GM23248 (cell line): Measurements from ENCODE around the gene PPP6R3. TPM values are rescaled to one million over a fixed set of nuclear protein-coding genes. Genes with fewer than 3 reads are reported as not detected.

ENCODE experiments used
- DNase-seq: peaks from one replicate; pipeline ENCODE4 v3.0.0-alpha.2; 2015
- H2AFZ ChIP-seq: fragments of 200-600 bp; sonication (generic); 2 replicates; pipeline ENCODE4 v1.6.1; 2016; ENCODE audit warnings: antibody characterized with exemption
- H3F3A ChIP-seq: fragments of 200-600 bp; sonication (generic); 2 replicates; pipeline ENCODE4 v1.6.1; 2016; ENCODE audit warnings: mild to moderate bottlenecking, antibody characterized with exemption, mixed run types; ENCODE audit not compliant: insufficient read depth
- H3K27ac ChIP-seq: fragments of 200-600 bp; sonication (generic); 2 replicates; pipeline ENCODE4 v1.5.1; 2016; ENCODE audit warnings: mild to moderate bottlenecking
- H3K27me3 ChIP-seq: fragments of 200-600 bp; sonication (generic); replicated peaks from 2 replicates; pipeline ENCODE4 v1.6.1; 2016; ENCODE audit warnings: mild to moderate bottlenecking; ENCODE audit not compliant: insufficient read depth
- H3K36me3 ChIP-seq: fragments of 200-600 bp; sonication (generic); 2 replicates; pipeline ENCODE4 v1.6.1; 2016; ENCODE audit warnings: low read depth, mild to moderate bottlenecking
- H3K4me1 ChIP-seq: fragments of 200-600 bp; sonication (generic); 2 replicates; pipeline ENCODE4 v1.6.1; 2016; ENCODE audit warnings: mild to moderate bottlenecking; ENCODE audit not compliant: insufficient read depth
- H3K4me2 ChIP-seq: fragments of 200-600 bp; sonication (generic); one replicate; pipeline ENCODE4 v1.6.1; 2016; ENCODE audit warnings: mild to moderate bottlenecking; ENCODE audit not compliant: unreplicated experiment
- H3K4me3 ChIP-seq: fragments of 200-600 bp; sonication (generic); 2 replicates; pipeline ENCODE4 v1.5.1; 2016; ENCODE audit warnings: mild to moderate bottlenecking
- H3K79me2 ChIP-seq: fragments of 200-600 bp; sonication (generic); 2 replicates; pipeline ENCODE4 v1.6.1; 2016; ENCODE audit warnings: mild to moderate bottlenecking; ENCODE audit not compliant: insufficient read depth
- H3K9ac ChIP-seq: fragments of 200-600 bp; sonication (generic); 2 replicates; pipeline ENCODE4 v1.6.1; 2016; ENCODE audit warnings: mild to moderate bottlenecking
- H3K9me2 ChIP-seq: fragments of 200-600 bp; sonication (generic); 2 replicates; pipeline ENCODE4 v1.6.1; 2016; ENCODE audit warnings: mixed run types, mild to moderate bottlenecking, moderate library complexity; ENCODE audit not compliant: insufficient read depth
- H3K9me3 ChIP-seq: fragments of 200-600 bp; sonication (generic); one replicate; pipeline ENCODE4 v1.6.1; 2017; ENCODE audit warnings: low read depth
- H4K20me1 ChIP-seq: fragments of 200-600 bp; sonication (generic); 2 replicates; pipeline ENCODE4 v1.6.0; 2016; ENCODE audit not compliant: insufficient read depth
- EZH2 ChIP-seq: fragments of 200-600 bp; sonication (generic); IDR thresholded peaks from 2 replicates; pipeline ENCODE4 v1.6.1; 2018; ENCODE audit warnings: antibody characterized with exemption, mild to moderate bottlenecking; ENCODE audit not compliant: insufficient read depth, poor library complexity, severe bottlenecking
- EZH2phosphoT487 ChIP-seq: fragments of 200-600 bp; sonication (generic); IDR thresholded peaks from 2 replicates; pipeline ENCODE4 v1.6.1; 2018; ENCODE audit warnings: antibody characterized with exemption, moderate library complexity, mild to moderate bottlenecking, low read depth; ENCODE audit not compliant: insufficient read depth
- WGBS, 2 experiments: methylation state at CpG; one replicate each; pipeline ENCODE4 v1.1.6; 2015 to 2017; ENCODE audit warnings: low lambda C conversion rate in 2 of 2, low coverage in 1 of 2; ENCODE audit errors: missing lambda C conversion rate in 2 of 2; 5-methylcytosine and 5-hydroxymethylcytosine counted together
- in situ Hi-C: fragments of 300-500 bp; cut with MboI; formaldehyde crosslinking; loops from 2 replicates; pipeline ENCODE4 v1.15.0; 2020
- polyA plus RNA-seq: library from polyadenylated mRNA; unstranded; fragments of >200 nt; fragmentation: Nextera tagmentation; extraction: Ambion mirVana; gene quantifications from 2 replicates; pipeline ENCODE4 v1.2.1, GENCODE V29; 2016
- total RNA-seq: library from RNA; depleted of rRNA; stranded (reverse); fragments of >200 nt; shearing (Covaris generic); gene quantifications from 2 replicates; pipeline ENCODE4 v1.2.3, GENCODE V29; 2014

Gene PPP6R3
- total and polyA plus RNA-seq, 2 experiments from 2014 or later: 47.5 to 96.0 TPM

DNA sequence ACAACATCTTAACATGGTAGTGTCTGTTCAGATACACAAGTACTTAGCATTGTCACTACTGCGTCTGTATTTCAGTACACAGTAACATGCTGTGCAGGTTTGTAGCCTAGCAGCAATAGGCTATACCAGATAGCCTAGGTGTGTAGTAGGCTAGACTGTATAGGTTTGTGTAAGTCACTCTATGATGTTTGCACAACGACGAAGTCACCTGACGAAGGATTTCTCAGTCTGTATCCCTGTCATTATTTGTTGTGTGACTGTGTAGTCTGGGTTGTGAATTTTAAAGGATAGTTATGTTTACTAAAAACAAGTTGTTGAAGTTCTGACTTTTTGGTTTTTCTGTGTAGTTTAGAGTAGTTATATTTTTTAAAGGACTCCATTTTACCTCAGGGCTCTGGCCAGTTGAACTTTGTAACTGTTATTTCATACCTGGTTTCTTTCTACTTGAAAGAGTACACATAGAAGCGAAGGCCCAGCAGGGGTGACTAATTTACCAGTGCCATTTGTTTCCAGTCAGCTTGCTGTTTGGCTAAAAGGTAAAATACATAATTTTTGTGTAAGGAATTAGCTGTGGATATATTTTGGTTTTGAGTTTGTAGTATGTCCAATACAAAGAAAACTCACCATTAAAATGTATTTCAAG is 72.3 kb downstream of the PPP6R3 start:
- Histone ChIP-seq H3K79me2 (peaks cover 100% of the 10 kb centered on the region), H3K4me3 (no peak overlapping the region), H3K4me1 (no peaks in the 10 kb centered on the region), H4K20me1 (peaks cover 10% of the 10 kb centered on the region; the same call in 1 of the 2 replicates), H2AFZ (no peak overlapping the region), H3K9ac (no peak overlapping the region), H3K27ac (no peak overlapping the region), H3K36me3 (0 out of 2 replicates have a peak, but pooled peaks cover 10% of the 10 kb centered on the region), H3K9me2 (no peaks in the 10 kb centered on the region), H3K27me3 (no peaks in the 10 kb centered on the region), H3K4me2 (no peak overlapping the region), H3F3A (no peaks in the 10 kb centered on the region), H3K9me3 (no peaks in the 10 kb centered on the region)
- in situ Hi-C loops: no loop called here
- DNase-seq: no peak
- WGBS, 2 experiments: 96 to 99% methylated on average over 5 of the region's 5 CpGs
- no peak for TF ChIP-seq EZH2
- TF ChIP-seq EZH2phosphoT487: no peak

DNA sequence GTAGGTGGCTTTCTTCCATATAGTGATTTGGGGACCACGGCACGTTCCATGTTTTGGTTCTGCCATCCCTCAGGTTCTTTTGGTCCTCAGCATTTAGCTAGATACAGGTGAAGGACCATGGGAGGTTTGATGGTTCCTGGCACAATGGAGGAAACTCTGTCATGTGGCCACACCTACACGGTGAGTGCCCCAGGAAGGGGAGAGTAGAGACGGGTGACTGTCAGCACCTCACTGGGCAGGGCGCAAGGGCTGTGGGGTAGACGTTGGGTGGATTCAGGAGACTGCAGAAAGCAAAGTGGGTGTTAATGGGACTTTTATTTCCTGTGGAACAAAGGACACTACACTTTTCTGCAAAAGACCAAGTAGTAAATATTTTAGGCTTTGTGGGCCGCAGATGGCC is 73.4 kb downstream of the PPP6R3 start:
- no peak for DNase-seq
- H3K9ac ChIP-seq: no peak overlapping the region
- H3F3A ChIP-seq: no peaks in the 10 kb centered on the region
- no peaks in the 10 kb centered on the region for H3K27me3 ChIP-seq
- H2AFZ ChIP-seq: no peak overlapping the region
- peaks cover 100% of the 10 kb centered on the region for H3K79me2 ChIP-seq
- WGBS, 2 experiments: 68 to 84% methylated on average over 7 of the region's 7 CpGs
- H3K4me2 ChIP-seq: no peak overlapping the region
- H3K9me2 ChIP-seq: no peaks in the 10 kb centered on the region
- in situ Hi-C loops: no loop called here
- H3K36me3 ChIP-seq: 0 out of 2 replicates have a peak, but pooled peaks cover 15% of the 10 kb centered on the region
- H3K27ac ChIP-seq: no peak overlapping the region
- no peak overlapping the region for H3K4me3 ChIP-seq
- H3K9me3 ChIP-seq: no peaks in the 10 kb centered on the region
- H4K20me1 ChIP-seq: peaks cover 12% of the 10 kb centered on the region; the same call in 1 of the 2 replicates
- no peaks in the 10 kb centered on the region for H3K4me1 ChIP-seq
- TF ChIP-seq EZH2 (no peak), EZH2phosphoT487 (no peak)

DNA sequence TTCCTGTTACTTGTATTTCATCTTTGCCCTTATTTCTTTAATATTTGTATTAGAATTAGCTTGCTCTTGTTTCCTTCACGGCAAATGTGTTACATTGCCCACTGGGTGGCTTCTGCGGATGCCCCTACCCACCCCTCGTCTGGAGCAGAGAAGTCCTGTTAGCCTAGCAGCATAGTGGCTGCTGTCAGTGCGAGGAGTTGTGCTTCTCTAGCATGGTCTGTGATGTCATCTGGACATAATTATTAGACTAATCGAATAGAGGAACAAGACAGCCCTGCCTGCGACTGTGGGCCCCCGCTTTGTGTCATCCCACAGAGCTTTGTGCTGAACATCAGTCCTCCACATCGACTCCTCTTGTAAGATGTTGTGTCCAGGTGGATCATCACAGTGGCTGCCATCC is 74.5 kb downstream of the PPP6R3 start:
- H3K4me3 ChIP-seq: no peak overlapping the region
- H3K27me3 ChIP-seq: no peaks in the 10 kb centered on the region
- no peak overlapping the region for H3K4me2 ChIP-seq
- H3F3A ChIP-seq: no peaks in the 10 kb centered on the region
- no peaks in the 10 kb centered on the region for H3K9me2 ChIP-seq
- H3K36me3 ChIP-seq: 0 out of 2 replicates have a peak, but pooled peaks cover 6% of the 10 kb centered on the region
- no peak overlapping the region for H3K9ac ChIP-seq
- WGBS, 2 experiments: 33 to 40% methylated on average over 8 of the region's 8 CpGs
- in situ Hi-C loops: no loop called here
- no peak overlapping the region for H3K27ac ChIP-seq
- H4K20me1 ChIP-seq: 0 out of 2 replicates have a peak, but pooled peaks cover 6% of the 10 kb centered on the region
- H2AFZ ChIP-seq: no peak overlapping the region
- H3K79me2 ChIP-seq: peaks cover 100% of the 10 kb centered on the region
- no peaks in the 10 kb centered on the region for H3K4me1 ChIP-seq
- H3K9me3 ChIP-seq: no peaks in the 10 kb centered on the region
- no peak for DNase-seq
- TF ChIP-seq EZH2: no peak
- TF ChIP-seq EZH2phosphoT487: no peak

DNA sequence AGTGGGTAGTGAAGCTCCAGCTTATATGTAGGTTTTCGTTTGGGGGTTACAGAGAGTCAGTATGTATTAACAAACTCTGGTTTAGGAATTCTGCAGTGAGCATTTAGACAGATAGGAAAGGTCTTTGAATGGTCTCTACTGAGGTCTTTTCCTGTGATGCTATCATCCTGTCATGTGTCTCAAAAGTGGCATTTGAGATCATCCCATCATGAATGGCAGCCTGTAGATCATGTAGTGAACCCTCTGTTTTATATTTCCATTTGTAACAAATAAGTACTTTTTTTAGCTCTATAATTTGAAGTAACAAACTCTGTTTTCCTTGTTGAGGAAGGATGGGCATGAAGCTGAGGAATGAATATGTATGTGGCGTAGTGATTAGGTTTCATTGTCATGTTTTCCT is 76.2 kb downstream of the PPP6R3 start:
- in situ Hi-C loops: no loop called here
- no peak for DNase-seq
- no peaks in the 10 kb centered on the region for H3K9me2 ChIP-seq
- H3K9me3 ChIP-seq: no peaks in the 10 kb centered on the region
- H3K27ac ChIP-seq: no peak overlapping the region
- H3K79me2 ChIP-seq: peaks cover 100% of the 10 kb centered on the region
- no peak overlapping the region for H3K9ac ChIP-seq
- H3K4me2 ChIP-seq: no peak overlapping the region
- H4K20me1 ChIP-seq: 0 out of 2 replicates have a peak, but pooled peaks cover 6% of the 10 kb centered on the region
- H3K4me3 ChIP-seq: no peak overlapping the region
- H3K36me3 ChIP-seq: 0 out of 2 replicates have a peak, but pooled peaks cover 5% of the 10 kb centered on the region
- H3K4me1 ChIP-seq: no peaks in the 10 kb centered on the region
- no peaks in the 10 kb centered on the region for H3K27me3 ChIP-seq
- 98 to 99% methylated on average over 2 of the region's 2 CpGs for WGBS, 2 experiments
- no peak overlapping the region for H2AFZ ChIP-seq
- no peak for TF ChIP-seq EZH2
- no peak for TF ChIP-seq EZH2phosphoT487
- H3F3A ChIP-seq: no peaks in the 10 kb centered on the region; the same call in 1 of the 2 replicates

DNA sequence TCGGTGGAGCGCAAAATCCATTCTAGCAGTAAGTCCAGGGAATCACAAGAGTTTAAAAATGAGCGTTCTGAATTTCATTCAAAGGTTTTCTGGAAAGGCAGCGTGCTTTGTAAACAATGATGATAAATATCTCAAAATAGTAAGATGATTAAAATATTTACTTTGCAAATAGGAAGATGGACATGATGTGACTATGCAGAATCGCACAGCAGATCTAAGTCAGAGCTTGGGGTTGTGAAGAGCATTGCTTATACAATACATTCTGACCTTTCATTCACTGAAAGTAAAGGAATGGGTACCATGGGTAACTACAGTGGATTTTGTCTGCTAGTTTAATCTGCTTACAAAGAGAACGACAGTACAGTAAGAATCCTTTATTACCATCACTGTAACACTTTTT is 77.5 kb downstream of the PPP6R3 start:
- Histone ChIP-seq H3K9me3 (no peaks in the 10 kb centered on the region), H3F3A (peaks cover 3% of the 10 kb centered on the region), H3K9me2 (no peaks in the 10 kb centered on the region), H3K4me3 (no peak overlapping the region), H4K20me1 (peaks cover 8% of the 10 kb centered on the region; the same call in 1 of the 2 replicates), H3K27me3 (no peaks in the 10 kb centered on the region), H3K4me1 (peaks cover 6% of the 10 kb centered on the region), H3K27ac (no peak overlapping the region), H2AFZ (no peak overlapping the region), H3K4me2 (no peak overlapping the region), H3K36me3 (0 out of 2 replicates have a peak, but pooled peaks cover 5% of the 10 kb centered on the region), H3K9ac (no peak overlapping the region), H3K79me2 (peaks cover 93% of the 10 kb centered on the region)
- in situ Hi-C loops: no loop called here
- DNase-seq: no peak
- 98 to 99% methylated on average over 6 of the region's 6 CpGs for WGBS, 2 experiments
- no peak for TF ChIP-seq EZH2phosphoT487
- TF ChIP-seq EZH2: no peak
